ENCODE data around the gene GOLGA6A. TPM values are rescaled to one million over a fixed set of nuclear protein-coding genes. Genes with fewer than 3 reads are reported as not detected.

GOLGA6A gene
- total and polyA plus RNA-seq, 9 of the 15 experiments (the other 6 are each of a cell fraction or from before 2014, with no cell fraction given), result not detected

DNA sequence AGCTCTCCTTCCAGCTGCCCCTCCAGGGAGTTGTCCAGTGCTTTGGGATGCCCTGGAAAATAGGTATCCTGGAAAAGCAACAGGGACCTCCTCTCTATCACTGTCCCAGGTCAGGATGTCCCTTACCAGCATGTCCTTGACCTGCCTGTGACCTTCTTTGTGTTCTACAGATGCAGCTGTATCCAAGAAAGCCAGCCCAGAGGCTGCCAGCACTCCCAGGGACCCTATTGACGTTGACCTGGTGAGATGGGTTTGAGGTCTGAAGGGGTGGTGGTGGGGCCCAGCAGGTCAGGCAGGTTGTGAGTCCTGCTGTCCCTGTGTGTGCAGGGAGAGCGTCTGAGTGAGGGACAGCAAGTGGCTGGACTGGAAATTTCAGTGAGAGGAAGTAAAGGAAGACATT lies 57.7 kb downstream of the GOLGA6A start (continued):
- TF ChIP-seq, protein P1, sequence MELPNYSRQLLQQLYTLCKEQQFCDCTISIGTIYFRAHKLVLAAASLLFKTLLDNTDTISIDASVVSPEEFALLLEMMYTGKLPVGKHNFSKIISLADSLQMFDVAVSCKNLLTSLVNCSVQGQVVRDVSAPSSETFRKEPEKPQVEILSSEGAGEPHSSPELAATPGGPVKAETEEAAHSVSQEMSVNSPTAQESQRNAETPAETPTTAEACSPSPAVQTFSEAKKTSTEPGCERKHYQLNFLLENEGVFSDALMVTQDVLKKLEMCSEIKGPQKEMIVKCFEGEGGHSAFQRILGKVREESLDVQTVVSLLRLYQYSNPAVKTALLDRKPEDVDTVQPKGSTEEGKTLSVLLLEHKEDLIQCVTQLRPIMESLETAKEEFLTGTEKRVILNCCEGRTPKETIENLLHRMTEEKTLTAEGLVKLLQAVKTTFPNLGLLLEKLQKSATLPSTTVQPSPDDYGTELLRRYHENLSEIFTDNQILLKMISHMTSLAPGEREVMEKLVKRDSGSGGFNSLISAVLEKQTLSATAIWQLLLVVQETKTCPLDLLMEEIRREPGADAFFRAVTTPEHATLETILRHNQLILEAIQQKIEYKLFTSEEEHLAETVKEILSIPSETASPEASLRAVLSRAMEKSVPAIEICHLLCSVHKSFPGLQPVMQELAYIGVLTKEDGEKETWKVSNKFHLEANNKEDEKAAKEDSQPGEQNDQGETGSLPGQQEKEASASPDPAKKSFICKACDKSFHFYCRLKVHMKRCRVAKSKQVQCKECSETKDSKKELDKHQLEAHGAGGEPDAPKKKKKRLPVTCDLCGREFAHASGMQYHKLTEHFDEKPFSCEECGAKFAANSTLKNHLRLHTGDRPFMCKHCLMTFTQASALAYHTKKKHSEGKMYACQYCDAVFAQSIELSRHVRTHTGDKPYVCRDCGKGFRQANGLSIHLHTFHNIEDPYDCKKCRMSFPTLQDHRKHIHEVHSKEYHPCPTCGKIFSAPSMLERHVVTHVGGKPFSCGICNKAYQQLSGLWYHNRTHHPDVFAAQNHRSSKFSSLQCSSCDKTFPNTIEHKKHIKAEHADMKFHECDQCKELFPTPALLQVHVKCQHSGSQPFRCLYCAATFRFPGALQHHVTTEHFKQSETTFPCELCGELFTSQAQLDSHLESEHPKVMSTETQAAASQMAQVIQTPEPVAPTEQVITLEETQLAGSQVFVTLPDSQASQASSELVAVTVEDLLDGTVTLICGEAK (IDR thresholded peaks at IDR 0.05), result no peak
- TF ChIP-seq, protein P1 (CRISPR knock-in tag; IDR thresholded peaks at IDR 0.05), result no peak

Measured in K562 (cell line).